ENCODE measurements around the gene BAG2. TPM values are rescaled to one million over a fixed set of nuclear protein-coding genes. Genes with fewer than 3 reads are reported as not detected.

BAG2 gene
- total and polyA plus RNA-seq, 2 of the 13 experiments (the other 11 are each of a cell fraction or from before 2014, with no cell fraction given): 5.7 to 15.1 TPM

- peak; percentile 80 for TF ChIP-seq PATZ1 (CRISPR knock-in tag; IDR thresholded peaks at IDR 0.05)
- TF ChIP-seq ONECUT2 (CRISPR knock-in tag; IDR thresholded peaks at IDR 0.05): no peak
- TF ChIP-seq CCAR2 (optimal IDR thresholded peaks at IDR 0.05; ENCODE audit: low read depth, low read length): no peak
- TF ChIP-seq ARID5B (CRISPR knock-in tag; IDR thresholded peaks at IDR 0.05): peak; percentile 64
- TF ChIP-seq SOX5 (CRISPR knock-in tag; IDR thresholded peaks at IDR 0.05; ENCODE audit: borderline replicate concordance): peak; percentile 18; the same call in 1 of the 2 replicates
- TF ChIP-seq PRMT3 (CRISPR knock-in tag; IDR thresholded peaks at IDR 0.05; ENCODE audit: borderline replicate concordance, low read depth): peak; percentile 87; the same call in 1 of the 2 replicates
- TF ChIP-seq BRCA1 (CRISPR knock-in tag; IDR thresholded peaks at IDR 0.05): peak; percentile 80; the same call in 1 of the 2 replicates
- no peak for TF ChIP-seq MAFK (conservative IDR thresholded peaks at IDR 0.05 in 1 of 2, IDR thresholded peaks at IDR 0.05 in 1 of 2; ENCODE audit: low read length in 2 of 2)
- TF ChIP-seq KDM5A (IDR thresholded peaks at IDR 0.05; ENCODE audit: borderline replicate concordance, low read length): no peak; the same call in 1 of the 2 replicates
- peak in 1 of 2 experiments; percentile 72; a peak in 1 of 4 replicates for TF ChIP-seq REST (IDR thresholded peaks at IDR 0.05; ENCODE audit: borderline replicate concordance in 1 of 2, low read depth in 1 of 2, low read length in 2 of 2)
- peak; percentile 68 for TF ChIP-seq ZNF143 (CRISPR knock-in tag; IDR thresholded peaks at IDR 0.05)
- peak; percentile 85 for TF ChIP-seq HOXA3 (CRISPR knock-in tag; IDR thresholded peaks at IDR 0.05)
- TF ChIP-seq ZNF24 (IDR thresholded peaks at IDR 0.05): no peak
- 0 out of 2 replicates have a peak, but pooled peaks have one; percentile 70 for TF ChIP-seq ZNF761 (CRISPR knock-in tag; conservative IDR thresholded peaks at IDR 0.05)
- peak; percentile 88 for TF ChIP-seq HDAC1 (CRISPR knock-in tag; IDR thresholded peaks at IDR 0.05)
- TF ChIP-seq SP2 (CRISPR knock-in tag; IDR thresholded peaks at IDR 0.05): no peak
- TF ChIP-seq ATF2 (CRISPR knock-in tag; IDR thresholded peaks at IDR 0.05): peak; percentile 38
Measured at GRCh38 chr6:57172136-57173055, at the start of gene BAG2 (continued).

Measured in HepG2 (cell line).